CD4-positive, alpha-beta T cell treated with Interleukin-15 for 1 hour (primary cell): Measurements from ENCODE around the gene SVBP.

Source experiments
- DNase-seq: peaks from one replicate; pipeline ENCODE4 v3.0.0-alpha.2; 2020

SVBP gene

GRCh38 chr1:42759114-42759513 is 58.1 kb downstream of the SVBP start:
- DNase-seq = no peak

- DNase-seq = no peak
Observed at GRCh38 chr1:42758641-42759040, 58.6 kb downstream of the SVBP start.

GRCh38 chr1:42757892-42758275 is 59.3 kb downstream of the SVBP start:
- DNase-seq = no peak
